Smooth muscle cell (in vitro differentiated cells): Measurements from ENCODE around the gene TDRD1. TPM values are rescaled to one million over a fixed set of nuclear protein-coding genes. Genes with fewer than 3 reads are reported as not detected.

Experiments
- DNase-seq: peaks from one replicate; lab custom pipeline; 2025; ENCODE audit not compliant: unreplicated experiment; lab: John Stamatoyannopoulos, UW
- H2AFZ ChIP-seq: fragments of 200-600 bp; sonication (generic); 2 replicates; pipeline ENCODE4 v1.6.0; 2016; ENCODE audit warnings: antibody characterized with exemption, low read depth, mild to moderate bottlenecking
- H3F3A ChIP-seq: fragments of 200-600 bp; sonication (generic); 2 replicates; pipeline ENCODE4 v1.6.0; 2017; ENCODE audit warnings: antibody characterized with exemption, low read depth
- H3K27ac ChIP-seq: fragments of 200-600 bp; sonication (generic); 2 replicates; pipeline ENCODE4 v1.5.1; 2016; ENCODE audit warnings: low read depth, mild to moderate bottlenecking
- H3K27me3 ChIP-seq: fragments of 200-600 bp; sonication (generic); 2 replicates; pipeline ENCODE4 v1.6.1; 2016; ENCODE audit warnings: low read depth, mild to moderate bottlenecking
- H3K36me3 ChIP-seq: fragments of 200-600 bp; sonication (generic); 2 replicates; pipeline ENCODE4 v1.5.1; 2016; ENCODE audit warnings: low read depth
- H3K4me1 ChIP-seq: fragments of 200-600 bp; sonication (generic); 2 replicates; pipeline ENCODE4 v1.5.1; 2016; ENCODE audit warnings: low read depth
- H3K4me2 ChIP-seq: fragments of 200-600 bp; sonication (generic); 2 replicates; pipeline ENCODE4 v1.6.0; 2016; ENCODE audit warnings: mild to moderate bottlenecking
- H3K4me3 ChIP-seq: fragments of 200-600 bp; sonication (generic); 2 replicates; pipeline ENCODE4 v1.5.1; 2016; ENCODE audit warnings: mild to moderate bottlenecking
- H3K79me2 ChIP-seq: fragments of 200-600 bp; sonication (generic); 2 replicates; pipeline ENCODE4 v1.6.0; 2016; ENCODE audit warnings: low read depth, mild to moderate bottlenecking
- H3K9ac ChIP-seq: fragments of 200-600 bp; sonication (generic); 2 replicates; pipeline ENCODE4 v1.6.0; 2016; ENCODE audit warnings: low read depth
- H3K9me3 ChIP-seq: fragments of 200-600 bp; sonication (generic); replicated peaks from 2 replicates; pipeline ENCODE4 v1.5.1; 2016; ENCODE audit warnings: low read depth
- H4K20me1 ChIP-seq: fragments of 200-600 bp; sonication (generic); 2 replicates; pipeline ENCODE4 v1.6.0; 2016; ENCODE audit warnings: low read depth
- CTCF ChIP-seq: fragments of 200-600 bp; sonication (generic); IDR thresholded peaks from 2 replicates; pipeline ENCODE4 v1.5.1; 2017; ENCODE audit warnings: borderline replicate concordance, mild to moderate bottlenecking, antibody characterized with exemption; ENCODE audit not compliant: insufficient read depth, poor library complexity, severe bottlenecking
- WGBS: methylation state at CpG from one replicate; pipeline ENCODE4 v1.1.7; 2016; ENCODE audit warnings: low lambda C conversion rate; 5-methylcytosine and 5-hydroxymethylcytosine counted together
- polyA plus RNA-seq: library from polyadenylated mRNA; unstranded; fragments of >200 nt; fragmentation: Nextera tagmentation; extraction: Ambion mirVana; gene quantifications from 2 replicates; pipeline ENCODE4 v1.2.1, GENCODE V29; 2016
- total RNA-seq: library from RNA; depleted of rRNA; stranded (reverse); fragments of >200 nt; gene quantifications from 2 replicates; pipeline ENCODE4 v1.2.3, GENCODE V29; 2014

Gene TDRD1
- total and polyA plus RNA-seq, 2 experiments from 2014 or later, result not detected

- 98% methylated on average over 2 of the region's 2 CpGs for WGBS
- no peak overlapping the region for H3K27ac ChIP-seq
These were observed 21.2 kb upstream of the TDRD1 start for GRCh38 chr10:114157912-114158311.

GRCh38 chr10:114163062-114163461, 16.1 kb upstream of the TDRD1 start:
- DNase-seq, result no peak
- peaks cover 99% of the 10 kb centered on the region for H4K20me1 ChIP-seq
- no peak overlapping the region for H3K4me2 ChIP-seq
- H3K9me3 ChIP-seq, result no peaks in the 10 kb centered on the region
- no peaks in the 10 kb centered on the region for H3K4me1 ChIP-seq
- H3K79me2 ChIP-seq, result peaks cover 87% of the 10 kb centered on the region
- no peak for TF ChIP-seq CTCF
- H3K9ac ChIP-seq, result no peak overlapping the region
- no peak overlapping the region for H3K4me3 ChIP-seq
- H3F3A ChIP-seq, result no peaks in the 10 kb centered on the region
- 83% methylated on average over 2 of the region's 2 CpGs for WGBS
- no peaks in the 10 kb centered on the region for H3K27me3 ChIP-seq
- peak overlapping the region; percentile 12 for H3K27ac ChIP-seq
- H3K36me3 ChIP-seq, result no peaks in the 10 kb centered on the region
- no peak overlapping the region for H2AFZ ChIP-seq

More at GRCh38 chr10:114157912-114158311, 21.2 kb upstream of the TDRD1 start:
- no peak overlapping the region for H3K9ac ChIP-seq
- H3K79me2 ChIP-seq, result peaks cover 59% of the 10 kb centered on the region
- TF ChIP-seq CTCF, result no peak
- no peak overlapping the region for H2AFZ ChIP-seq
- no peak overlapping the region for H3K4me2 ChIP-seq
- no peak overlapping the region for H3K4me3 ChIP-seq
- no peaks in the 10 kb centered on the region for H3F3A ChIP-seq
- peaks cover 11% of the 10 kb centered on the region for H3K36me3 ChIP-seq
- H3K9me3 ChIP-seq, result no peaks in the 10 kb centered on the region
- no peak for DNase-seq
- no peaks in the 10 kb centered on the region for H3K4me1 ChIP-seq
- H3K27me3 ChIP-seq, result no peaks in the 10 kb centered on the region
- H4K20me1 ChIP-seq, result peaks cover 93% of the 10 kb centered on the region

- WGBS, result 54% methylated on average over 3 of the region's 3 CpGs
- no peaks in the 10 kb centered on the region for H3K27me3 ChIP-seq
- no peak for DNase-seq
These were observed 13.1 kb upstream of the TDRD1 start for GRCh38 chr10:114166043-114166442.

More at GRCh38 chr10:114166043-114166442, 13.1 kb upstream of the TDRD1 start:
- Histone ChIP-seq H3K4me2 (no peak overlapping the region), H3K27ac (no peak overlapping the region), H3K9ac (no peak overlapping the region), H3K4me1 (no peaks in the 10 kb centered on the region), H3K79me2 (peaks cover 94% of the 10 kb centered on the region), H3K4me3 (no peak overlapping the region), H4K20me1 (peaks cover 98% of the 10 kb centered on the region), H3K36me3 (no peaks in the 10 kb centered on the region), H3F3A (no peaks in the 10 kb centered on the region), H3K9me3 (no peaks in the 10 kb centered on the region), H2AFZ (no peak overlapping the region)
- no peak for TF ChIP-seq CTCF
